PC-3 (cell line): ENCODE measurements around the gene ZNF296.

Source experiments
- EZH2phosphoT487 ChIP-seq: fragments of 300-600 bp; sonication (generic); IDR thresholded peaks from 2 replicates; pipeline ENCODE4 v1.6.1; 2018; ENCODE audit warnings: mild to moderate bottlenecking, antibody characterized with exemption, low read length, borderline replicate concordance
- TF ChIP-seq, protein P1 (sequence below): fragments of 300-600 bp; sonication (generic); conservative IDR thresholded peaks from 2 replicates; pipeline ENCODE4 v1.5.1; 2017; ENCODE audit warnings: antibody characterized with exemption, low read depth, mild to moderate bottlenecking, low read length

DNA sequence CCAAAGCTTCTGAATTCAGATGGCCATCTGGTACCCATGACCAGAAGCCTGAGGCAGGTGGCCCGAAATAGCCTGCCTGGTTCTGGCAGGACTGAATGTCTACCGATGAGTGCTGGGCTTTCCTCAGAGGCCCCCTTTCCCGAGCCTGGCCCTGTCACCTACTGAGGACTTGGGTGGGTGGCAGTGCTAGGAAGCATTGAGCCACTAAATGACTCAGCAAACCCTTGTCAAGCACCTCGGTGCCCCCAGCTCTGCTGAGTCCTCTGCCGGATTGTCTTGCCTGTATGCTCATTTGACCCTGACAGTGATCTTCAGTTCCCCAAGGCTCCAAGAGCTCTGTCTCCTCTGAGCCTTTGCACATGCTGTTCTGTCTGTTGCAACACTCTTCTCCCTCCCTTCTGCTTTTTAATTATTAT, 34.6 kb upstream of the ZNF296 start:
- TF ChIP-seq, protein P1, sequence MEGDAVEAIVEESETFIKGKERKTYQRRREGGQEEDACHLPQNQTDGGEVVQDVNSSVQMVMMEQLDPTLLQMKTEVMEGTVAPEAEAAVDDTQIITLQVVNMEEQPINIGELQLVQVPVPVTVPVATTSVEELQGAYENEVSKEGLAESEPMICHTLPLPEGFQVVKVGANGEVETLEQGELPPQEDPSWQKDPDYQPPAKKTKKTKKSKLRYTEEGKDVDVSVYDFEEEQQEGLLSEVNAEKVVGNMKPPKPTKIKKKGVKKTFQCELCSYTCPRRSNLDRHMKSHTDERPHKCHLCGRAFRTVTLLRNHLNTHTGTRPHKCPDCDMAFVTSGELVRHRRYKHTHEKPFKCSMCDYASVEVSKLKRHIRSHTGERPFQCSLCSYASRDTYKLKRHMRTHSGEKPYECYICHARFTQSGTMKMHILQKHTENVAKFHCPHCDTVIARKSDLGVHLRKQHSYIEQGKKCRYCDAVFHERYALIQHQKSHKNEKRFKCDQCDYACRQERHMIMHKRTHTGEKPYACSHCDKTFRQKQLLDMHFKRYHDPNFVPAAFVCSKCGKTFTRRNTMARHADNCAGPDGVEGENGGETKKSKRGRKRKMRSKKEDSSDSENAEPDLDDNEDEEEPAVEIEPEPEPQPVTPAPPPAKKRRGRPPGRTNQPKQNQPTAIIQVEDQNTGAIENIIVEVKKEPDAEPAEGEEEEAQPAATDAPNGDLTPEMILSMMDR = no peak
- TF ChIP-seq EZH2phosphoT487 = no peak
